Measurements from ENCODE around the gene CFAP74.

The CFAP74 gene

DNA sequence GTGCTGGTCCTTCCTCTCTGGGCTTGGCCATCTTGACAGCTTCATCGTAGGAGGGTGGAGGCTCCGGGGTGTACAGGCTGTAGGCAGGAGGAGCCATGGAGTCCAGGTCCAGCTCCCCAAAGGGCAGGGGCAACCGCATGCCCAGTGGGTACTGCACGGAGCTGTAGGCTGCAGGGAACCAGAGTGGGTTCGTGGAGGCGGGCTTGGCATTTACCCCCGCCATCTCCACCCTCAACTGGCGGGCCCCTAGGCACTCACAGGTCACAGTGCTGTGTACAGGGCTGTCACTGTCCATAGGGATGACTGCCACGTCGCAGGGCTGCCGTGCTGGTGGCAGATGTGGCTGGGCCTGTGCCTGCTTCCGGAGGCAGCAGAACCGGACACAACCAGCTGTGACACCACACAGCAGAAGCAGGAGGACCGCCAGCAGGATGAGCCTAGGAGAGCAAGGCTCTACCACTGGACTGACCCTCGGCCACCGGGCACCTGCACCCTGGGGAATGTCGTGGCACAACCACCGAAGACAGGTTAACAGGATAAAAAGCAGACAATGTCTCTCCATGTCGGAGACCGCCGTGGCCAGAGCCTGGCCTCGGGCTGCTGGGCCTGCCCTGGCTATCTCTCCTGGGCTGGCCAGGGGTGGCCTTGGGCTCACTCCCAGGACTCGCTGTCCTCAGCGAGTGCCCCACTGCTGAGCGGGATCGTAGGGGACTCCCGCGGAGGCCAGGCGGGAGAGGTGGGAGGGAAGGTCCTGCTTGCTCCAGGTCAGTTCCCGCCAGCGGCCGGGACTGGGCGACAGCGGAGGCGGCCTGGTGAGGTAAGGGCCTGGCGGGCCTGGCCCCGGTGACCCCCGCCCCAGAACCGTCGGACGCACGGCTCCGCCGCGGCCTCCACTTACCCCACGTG, 85.3 kb downstream of the CFAP74 start:
- TF ChIP-seq, protein P1, sequence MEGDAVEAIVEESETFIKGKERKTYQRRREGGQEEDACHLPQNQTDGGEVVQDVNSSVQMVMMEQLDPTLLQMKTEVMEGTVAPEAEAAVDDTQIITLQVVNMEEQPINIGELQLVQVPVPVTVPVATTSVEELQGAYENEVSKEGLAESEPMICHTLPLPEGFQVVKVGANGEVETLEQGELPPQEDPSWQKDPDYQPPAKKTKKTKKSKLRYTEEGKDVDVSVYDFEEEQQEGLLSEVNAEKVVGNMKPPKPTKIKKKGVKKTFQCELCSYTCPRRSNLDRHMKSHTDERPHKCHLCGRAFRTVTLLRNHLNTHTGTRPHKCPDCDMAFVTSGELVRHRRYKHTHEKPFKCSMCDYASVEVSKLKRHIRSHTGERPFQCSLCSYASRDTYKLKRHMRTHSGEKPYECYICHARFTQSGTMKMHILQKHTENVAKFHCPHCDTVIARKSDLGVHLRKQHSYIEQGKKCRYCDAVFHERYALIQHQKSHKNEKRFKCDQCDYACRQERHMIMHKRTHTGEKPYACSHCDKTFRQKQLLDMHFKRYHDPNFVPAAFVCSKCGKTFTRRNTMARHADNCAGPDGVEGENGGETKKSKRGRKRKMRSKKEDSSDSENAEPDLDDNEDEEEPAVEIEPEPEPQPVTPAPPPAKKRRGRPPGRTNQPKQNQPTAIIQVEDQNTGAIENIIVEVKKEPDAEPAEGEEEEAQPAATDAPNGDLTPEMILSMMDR (IDR thresholded peaks at IDR 0.05; ENCODE audit: low read depth, low read length) = no peak
- Histone ChIP-seq H3K4me3 (ENCODE audit: low read depth, low read length) (peak overlapping the region; percentile 42), H3K27ac (no peak overlapping the region), H3K9me3 (ENCODE audit: severe bottlenecking) (no peaks in the 10 kb centered on the region), H3K36me3 (no peaks in the 10 kb centered on the region), H3K27me3 (ENCODE audit: insufficient read depth, low read depth, severe bottlenecking) (no peaks in the 10 kb centered on the region)
- no peak for DNase-seq

DNA sequence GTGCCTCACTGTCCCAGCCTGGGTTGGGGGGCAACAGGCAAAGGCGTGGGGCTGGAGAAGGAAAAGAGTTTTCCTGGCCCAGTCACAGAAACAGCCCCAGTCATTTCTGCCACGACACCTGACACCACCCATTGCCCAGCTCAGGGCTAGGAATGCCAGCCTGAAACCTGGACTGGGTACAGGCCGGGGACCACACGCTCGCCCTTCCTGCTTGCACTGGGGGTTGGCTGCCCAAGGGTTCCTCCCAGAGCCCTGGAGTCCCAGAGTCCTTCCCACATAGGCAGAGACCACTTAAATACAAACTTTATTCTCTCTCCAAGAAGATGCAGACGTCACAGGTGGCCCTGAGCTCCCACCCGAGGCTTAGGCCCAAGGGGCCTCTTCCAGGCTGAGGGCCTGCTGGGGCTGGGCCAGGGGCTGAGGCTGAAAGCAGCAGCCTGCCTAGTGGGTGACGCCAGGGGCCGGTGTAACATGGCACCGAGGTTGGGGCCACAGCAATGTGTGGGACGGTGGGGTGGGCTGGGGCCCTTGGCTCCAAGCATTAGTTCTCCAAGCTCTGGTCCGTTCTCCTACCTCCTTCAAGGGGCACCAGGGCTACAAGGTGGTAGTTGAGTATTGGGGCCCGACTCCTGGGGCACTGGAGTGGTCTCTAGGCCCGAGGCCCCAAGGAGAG, 86.1 kb downstream of the CFAP74 start:
- H3K27ac ChIP-seq = no peak overlapping the region
- DNase-seq = no peak
- TF ChIP-seq, protein P1 (IDR thresholded peaks at IDR 0.05; ENCODE audit: low read depth, low read length) = no peak
- H3K9me3 ChIP-seq (ENCODE audit: severe bottlenecking) = no peaks in the 10 kb centered on the region
- no peaks in the 10 kb centered on the region for H3K27me3 ChIP-seq (ENCODE audit: insufficient read depth, low read depth, severe bottlenecking)
- H3K4me3 ChIP-seq (ENCODE audit: low read depth, low read length) = no peak overlapping the region
- H3K36me3 ChIP-seq = no peaks in the 10 kb centered on the region

DNA sequence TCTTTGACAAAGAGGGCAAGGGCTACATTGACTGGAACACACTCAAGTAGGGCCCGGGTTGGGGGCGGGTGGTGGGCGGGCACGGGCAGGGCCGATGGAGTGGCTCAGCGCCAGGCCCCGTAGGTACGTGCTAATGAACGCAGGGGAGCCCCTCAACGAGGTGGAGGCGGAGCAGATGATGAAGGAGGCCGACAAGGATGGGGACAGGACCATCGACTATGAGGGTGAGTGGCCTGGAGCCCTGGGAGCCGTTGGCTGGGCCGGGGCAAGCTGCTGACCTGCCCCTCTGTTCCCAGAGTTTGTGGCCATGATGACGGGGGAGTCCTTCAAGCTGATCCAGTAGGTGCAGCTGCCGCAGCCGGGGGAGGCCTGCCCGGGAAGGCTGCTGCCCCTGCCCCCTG, 86.7 kb downstream of the CFAP74 start:
- Histone ChIP-seq H3K36me3 (no peaks in the 10 kb centered on the region), H3K27me3 (ENCODE audit: insufficient read depth, low read depth, severe bottlenecking) (no peaks in the 10 kb centered on the region), H3K9me3 (ENCODE audit: severe bottlenecking) (no peaks in the 10 kb centered on the region), H3K27ac (no peak overlapping the region), H3K4me3 (ENCODE audit: low read depth, low read length) (no peak overlapping the region)
- TF ChIP-seq, protein P1 (IDR thresholded peaks at IDR 0.05; ENCODE audit: low read depth, low read length) = no peak
- no peak for DNase-seq

DNA sequence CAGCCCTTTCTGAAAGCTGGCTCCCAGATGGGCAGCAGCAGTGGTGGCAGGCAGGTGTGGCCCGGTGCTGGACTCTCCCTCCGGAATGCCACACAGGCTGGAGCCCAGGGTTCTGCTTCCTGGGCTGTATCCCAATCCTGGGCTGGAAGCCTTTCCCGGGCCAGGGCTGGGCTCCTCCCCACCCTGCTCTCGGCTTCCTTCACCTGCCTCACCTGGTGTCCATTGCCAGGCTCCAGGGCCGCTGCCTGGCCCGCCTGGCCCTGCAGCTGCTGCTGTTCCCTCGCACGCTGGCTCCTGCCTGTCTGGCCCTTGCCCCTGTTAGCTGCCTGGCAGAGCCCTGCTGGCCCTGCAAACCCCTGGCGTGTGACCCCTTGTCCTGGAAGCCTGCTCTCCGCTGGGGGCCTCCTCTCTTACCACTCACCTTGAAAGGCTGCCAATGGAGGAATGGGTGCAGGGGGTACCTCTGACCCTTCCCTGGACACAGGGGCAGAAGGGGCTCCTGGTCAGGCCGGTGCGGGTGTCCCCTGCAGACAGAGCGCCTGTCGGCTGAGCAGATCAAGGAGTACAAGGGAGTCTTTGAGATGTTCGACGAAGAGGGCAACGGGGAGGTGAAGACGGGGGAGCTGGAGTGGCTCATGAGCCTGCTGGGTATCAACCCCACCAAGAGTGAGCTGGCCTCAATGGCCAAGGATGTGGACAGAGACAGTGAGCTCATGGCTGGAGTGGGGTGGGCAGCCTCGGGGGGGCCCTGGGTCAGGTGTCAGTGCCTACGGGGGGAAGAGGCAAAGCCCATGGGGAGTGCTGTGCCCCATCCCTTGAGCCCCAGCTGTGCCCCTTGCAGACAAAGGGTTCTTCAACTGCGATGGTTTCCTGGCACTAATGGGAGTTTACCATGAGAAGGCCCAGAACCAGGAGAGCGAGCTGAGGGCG, 87.4 kb downstream of the CFAP74 start:
- DNase-seq = no peak
- no peak overlapping the region for H3K27ac ChIP-seq
- no peaks in the 10 kb centered on the region for H3K36me3 ChIP-seq
- TF ChIP-seq, protein P1 (IDR thresholded peaks at IDR 0.05; ENCODE audit: low read depth, low read length) = no peak
- H3K9me3 ChIP-seq (ENCODE audit: severe bottlenecking) = no peaks in the 10 kb centered on the region
- H3K27me3 ChIP-seq (ENCODE audit: insufficient read depth, low read depth, severe bottlenecking) = no peaks in the 10 kb centered on the region
- H3K4me3 ChIP-seq (ENCODE audit: low read depth, low read length) = no peak overlapping the region

DNA sequence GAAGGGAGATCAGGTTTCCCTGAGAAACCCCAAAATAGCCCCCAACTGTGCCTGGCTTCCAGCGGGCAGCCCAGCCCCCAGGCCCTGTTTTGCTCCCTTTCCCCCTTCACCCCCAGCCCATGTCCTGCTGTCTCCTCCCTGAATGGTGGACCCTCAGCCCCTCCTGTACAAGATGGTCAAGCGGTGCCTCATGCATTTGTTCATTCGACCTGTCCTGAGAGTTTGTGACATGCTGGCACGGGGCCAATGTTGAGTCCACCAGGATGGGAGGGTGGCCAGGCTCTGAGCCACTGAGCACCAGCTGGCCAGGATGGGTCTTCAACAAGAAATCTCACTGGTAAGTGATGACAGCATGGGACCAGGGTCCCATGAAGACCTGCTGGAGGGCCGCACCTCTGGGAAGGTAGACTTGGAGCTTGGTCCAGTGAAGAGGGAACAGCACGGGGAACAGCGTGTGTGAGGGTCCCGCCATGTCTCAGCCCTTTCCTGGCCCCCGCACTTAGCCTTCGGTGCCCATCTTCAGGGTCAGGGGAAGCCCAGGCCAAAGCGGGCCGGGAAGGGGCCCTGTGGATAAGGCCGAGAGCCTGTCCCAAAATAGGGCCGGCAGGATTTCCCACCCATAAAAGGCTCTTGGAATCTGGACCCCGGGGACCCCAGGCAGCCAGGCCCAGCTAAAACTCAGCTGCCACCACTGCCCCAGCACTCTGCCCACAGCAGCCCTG, 88.5 kb downstream of the CFAP74 start, which contains the start of gene CALML6:
Gene CALML6, plus strand, starts transcription at position 290 of the 722 bp plus-strand sequence. Its CDS starts 21 bp downstream, at position 311.
- Histone ChIP-seq H3K36me3 (no peaks in the 10 kb centered on the region), H3K27ac (no peak within 1 kb of the TSS), H3K9me3 (ENCODE audit: severe bottlenecking) (no peaks in the 10 kb centered on the region), H3K27me3 (ENCODE audit: insufficient read depth, low read depth, severe bottlenecking) (no peaks in the 10 kb centered on the region), H3K4me3 (ENCODE audit: low read depth, low read length) (no peak within 1 kb of the TSS)
- TF ChIP-seq, protein P1 (IDR thresholded peaks at IDR 0.05; ENCODE audit: low read depth, low read length) = no peak
- no peak for DNase-seq
